ENCODE results near the gene PRKCD.

GRCh38 chr3:53159156-53160060 lies 1.6 kb upstream of the PRKCD start:
- TF ChIP-seq, protein P1, sequence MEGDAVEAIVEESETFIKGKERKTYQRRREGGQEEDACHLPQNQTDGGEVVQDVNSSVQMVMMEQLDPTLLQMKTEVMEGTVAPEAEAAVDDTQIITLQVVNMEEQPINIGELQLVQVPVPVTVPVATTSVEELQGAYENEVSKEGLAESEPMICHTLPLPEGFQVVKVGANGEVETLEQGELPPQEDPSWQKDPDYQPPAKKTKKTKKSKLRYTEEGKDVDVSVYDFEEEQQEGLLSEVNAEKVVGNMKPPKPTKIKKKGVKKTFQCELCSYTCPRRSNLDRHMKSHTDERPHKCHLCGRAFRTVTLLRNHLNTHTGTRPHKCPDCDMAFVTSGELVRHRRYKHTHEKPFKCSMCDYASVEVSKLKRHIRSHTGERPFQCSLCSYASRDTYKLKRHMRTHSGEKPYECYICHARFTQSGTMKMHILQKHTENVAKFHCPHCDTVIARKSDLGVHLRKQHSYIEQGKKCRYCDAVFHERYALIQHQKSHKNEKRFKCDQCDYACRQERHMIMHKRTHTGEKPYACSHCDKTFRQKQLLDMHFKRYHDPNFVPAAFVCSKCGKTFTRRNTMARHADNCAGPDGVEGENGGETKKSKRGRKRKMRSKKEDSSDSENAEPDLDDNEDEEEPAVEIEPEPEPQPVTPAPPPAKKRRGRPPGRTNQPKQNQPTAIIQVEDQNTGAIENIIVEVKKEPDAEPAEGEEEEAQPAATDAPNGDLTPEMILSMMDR (conservative IDR thresholded peaks at IDR 0.05 in 1 of 2, IDR thresholded peaks at IDR 0.05 in 1 of 2; ENCODE audit: extremely low read depth in 1 of 2, insufficient read depth in 1 of 2, low read depth in 1 of 2, low read length in 2 of 2): no peak
- TF ChIP-seq EZH2 (IDR thresholded peaks at IDR 0.05; ENCODE audit: borderline replicate concordance, low read length): no peak

Data from mammary epithelial cell (primary cell).